GM23338 (cell line): ENCODE measurements around the gene BTN1A1. TPM values are rescaled to one million over a fixed set of nuclear protein-coding genes. Genes with fewer than 3 reads are reported as not detected.

Experiments used
- ATAC-seq: fragments of 200-7000 bp; cut with Tn5 transposase; 3 replicates; pipeline ENCODE4 v1.9.1; 2020
- DNase-seq: peaks from one replicate; pipeline ENCODE4 v3.0.0-alpha.2; 2015; ENCODE audit warnings: low spot score
- H2AFZ ChIP-seq: fragments of 200-600 bp; sonication (generic); 2 replicates; pipeline ENCODE4 v1.8.0; 2016; ENCODE audit warnings: antibody characterized with exemption, mild to moderate bottlenecking, moderate library complexity
- H3F3A ChIP-seq: fragments of 200-600 bp; sonication (generic); replicated peaks from 2 replicates; pipeline ENCODE4 v1.8.0; 2017; ENCODE audit warnings: antibody characterized with exemption, mixed run types, low read depth
- H3K27ac ChIP-seq: fragments of 200-600 bp; sonication (generic); 2 replicates; pipeline ENCODE4 v1.6.1; 2016; ENCODE audit warnings: low read depth
- H3K27me3 ChIP-seq: fragments of 200-600 bp; sonication (generic); 2 replicates; pipeline ENCODE4 v1.8.0; 2016; ENCODE audit warnings: mild to moderate bottlenecking, mixed run types, moderate library complexity; ENCODE audit not compliant: insufficient read depth
- H3K36me3 ChIP-seq: fragments of 200-600 bp; sonication (generic); 2 replicates; pipeline ENCODE4 v1.8.0; 2016; ENCODE audit warnings: mild to moderate bottlenecking; ENCODE audit not compliant: insufficient read depth
- H3K4me1 ChIP-seq: fragments of 200-600 bp; sonication (generic); 2 replicates; pipeline ENCODE4 v1.8.0; 2016; ENCODE audit warnings: mild to moderate bottlenecking, moderate library complexity; ENCODE audit not compliant: insufficient read depth
- H3K4me2 ChIP-seq: fragments of 200-600 bp; sonication (generic); 2 replicates; pipeline ENCODE4 v1.7.1; 2017; ENCODE audit warnings: mixed run types
- H3K4me3 ChIP-seq: fragments of 200-600 bp; sonication (generic); 2 replicates; pipeline ENCODE4 v1.6.1; 2016; ENCODE audit warnings: mixed run types
- H3K79me2 ChIP-seq: fragments of 200-600 bp; sonication (generic); replicated peaks from 2 replicates; pipeline ENCODE4 v1.8.0; 2017; ENCODE audit warnings: mild to moderate bottlenecking; ENCODE audit not compliant: insufficient read depth
- H3K9me2 ChIP-seq: fragments of 200-600 bp; sonication (generic); 2 replicates; pipeline ENCODE4 v1.8.0; 2017; ENCODE audit not compliant: insufficient read depth
- H4K20me1 ChIP-seq: fragments of 200-600 bp; sonication (generic); replicated peaks from 2 replicates; pipeline ENCODE4 v1.8.0; 2017; ENCODE audit warnings: mild to moderate bottlenecking; ENCODE audit not compliant: insufficient read depth
- H3K27ac Mint-ChIP-seq: 2 replicates; pipeline ENCODE4 v1.8.0; 2020; ENCODE audit warnings: inconsistent platforms, mild to moderate bottlenecking, moderate library complexity, mixed read lengths
- H3K27me3 Mint-ChIP-seq: 3 replicates; pipeline ENCODE4 v1.8.0; 2022; ENCODE audit warnings: low read depth, mild to moderate bottlenecking, moderate library complexity, mixed read lengths, inconsistent platforms; ENCODE audit not compliant: insufficient read depth, poor library complexity
- H3K36me3 Mint-ChIP-seq: 3 replicates; pipeline ENCODE4 v1.8.0; 2021; ENCODE audit warnings: low read depth, mild to moderate bottlenecking, inconsistent platforms, moderate library complexity, mixed read lengths
- H3K4me1 Mint-ChIP-seq: 3 replicates; pipeline ENCODE4 v1.8.0; 2020; ENCODE audit warnings: mild to moderate bottlenecking, inconsistent platforms, mixed read lengths
- H3K4me3 Mint-ChIP-seq: 3 replicates; pipeline ENCODE4 v1.8.0; 2021; ENCODE audit warnings: moderate library complexity, mild to moderate bottlenecking, inconsistent platforms, mixed read lengths
- H3K9me3 Mint-ChIP-seq: 3 replicates; pipeline ENCODE4 v1.8.0; 2020; ENCODE audit warnings: moderate library complexity, mild to moderate bottlenecking, inconsistent platforms, mixed read lengths
- CREB1 ChIP-seq: fragments of 250-450 bp; sonication (Bioruptor Pico); IDR thresholded peaks from 2 replicates; pipeline ENCODE4 v1.5.0; 2020; ENCODE audit warnings: low read depth, mild to moderate bottlenecking, moderate library complexity
- ETS1 ChIP-seq: IDR thresholded peaks from 2 replicates; pipeline ENCODE4 v1.6.1; 2016; ENCODE audit warnings: antibody characterized with exemption
- EZH2 ChIP-seq: fragments of 200-600 bp; sonication (generic); IDR thresholded peaks from one replicate; pipeline ENCODE4 v1.8.0; 2017; ENCODE audit warnings: antibody characterized with exemption, mild to moderate bottlenecking, low read depth; ENCODE audit not compliant: unreplicated experiment
- EZH2phosphoT487 ChIP-seq: fragments of 200-600 bp; sonication (generic); IDR thresholded peaks from one replicate; pipeline ENCODE4 v1.8.1; 2018; ENCODE audit warnings: antibody characterized with exemption; ENCODE audit not compliant: unreplicated experiment
- POLR2AphosphoS5 ChIP-seq: IDR thresholded peaks from 2 replicates; pipeline ENCODE4 v1.6.1; 2016; ENCODE audit warnings: antibody characterized with exemption, low read depth
- REST ChIP-seq: IDR thresholded peaks from one replicate; pipeline ENCODE4 v1.6.1; 2018; ENCODE audit warnings: antibody characterized with exemption; ENCODE audit not compliant: unreplicated experiment
- STAT1 ChIP-seq: IDR thresholded peaks from one replicate; pipeline ENCODE4 v1.6.1; 2016; ENCODE audit warnings: antibody characterized with exemption; ENCODE audit not compliant: unreplicated experiment
- ZNF114 ChIP-seq: fragments of 250-450 bp; sonication (Bioruptor Pico); IDR thresholded peaks from 2 replicates; pipeline ENCODE4 v1.5.0; 2020; ENCODE audit warnings: mild to moderate bottlenecking, moderate library complexity
- ZNF462 ChIP-seq: fragments of 250-450 bp; sonication (Bioruptor Pico); IDR thresholded peaks from 2 replicates; pipeline ENCODE4 v1.5.0; 2020; ENCODE audit warnings: mild to moderate bottlenecking, moderate library complexity
- polyA plus RNA-seq: library from polyadenylated mRNA; unstranded; fragments of >200 nt; fragmentation: Nextera tagmentation; extraction: Ambion mirVana; gene quantifications from 2 replicates; pipeline ENCODE4 v1.2.1, GENCODE V29; 2016
- total RNA-seq: library from RNA; depleted of rRNA; stranded (reverse); fragments of >200 nt; shearing (Covaris generic); gene quantifications from 2 replicates; pipeline ENCODE4 v1.2.3, GENCODE V29; 2014
- TF ChIP-seq, protein P1 (sequence below), 2 experiments: fragments of 200-600 bp in 1 of 2; sonication (generic) in 1 of 2; conservative IDR thresholded peaks; 2 replicates each; pipeline versions ENCODE4 v1.5.1 to v1.6.1; 2016 to 2017; ENCODE audit warnings: antibody characterized with exemption in 2 of 2, low read depth in 2 of 2, mild to moderate bottlenecking in 2 of 2, moderate library complexity in 1 of 2

The BTN1A1 gene
- total and polyA plus RNA-seq, 2 experiments from 2014 or later = 0.13 to 0.38 TPM

GRCh38 chr6:26478985-26479278 lies 21.2 kb upstream of the BTN1A1 start:
- Histone ChIP-seq H3K27me3 (no peaks in the 10 kb centered on the region), H3K36me3 (no peaks in the 10 kb centered on the region), H3K4me1 (peaks cover 25% of the 10 kb centered on the region), H3K9me2 (no peaks in the 10 kb centered on the region), H2AFZ (no peak overlapping the region), H4K20me1 (no peaks in the 10 kb centered on the region), H3K4me3 (no peak overlapping the region), H3K79me2 (no peaks in the 10 kb centered on the region), H3F3A (no peaks in the 10 kb centered on the region), H3K4me2 (no peak overlapping the region), H3K27ac (no peak overlapping the region)
- Mint-ChIP-seq H3K4me3 (no peak overlapping the region), H3K27ac (no peak overlapping the region), H3K27me3 (peaks cover 15% of the 10 kb centered on the region), H3K4me1 (peaks cover 26% of the 10 kb centered on the region), H3K36me3 (no peaks in the 10 kb centered on the region), H3K9me3 (peaks cover 11% of the 10 kb centered on the region)
- no peak for ATAC-seq
- DNase-seq = no peak
- TF ChIP-seq ZNF114 (CRISPR knock-in tag) = no peak
- no peak for TF ChIP-seq ZNF462 (CRISPR knock-in tag)
- no peak for TF ChIP-seq EZH2
- TF ChIP-seq ETS1 = no peak
- no peak for TF ChIP-seq CREB1 (CRISPR knock-in tag)

- Mint-ChIP-seq H3K9me3 (peaks cover 11% of the 10 kb centered on the region), H3K36me3 (no peaks in the 10 kb centered on the region), H3K27me3 (peaks cover 9% of the 10 kb centered on the region), H3K4me3 (no peak overlapping the region), H3K27ac (no peak overlapping the region), H3K4me1 (no peaks in the 10 kb centered on the region)
- Histone ChIP-seq H3K4me1 (no peaks in the 10 kb centered on the region), H3K27ac (no peak overlapping the region), H3F3A (no peaks in the 10 kb centered on the region), H4K20me1 (no peaks in the 10 kb centered on the region), H3K79me2 (no peaks in the 10 kb centered on the region), H3K36me3 (no peaks in the 10 kb centered on the region), H3K27me3 (no peaks in the 10 kb centered on the region), H3K4me3 (no peak overlapping the region), H2AFZ (no peak overlapping the region), H3K9me2 (no peaks in the 10 kb centered on the region), H3K4me2 (no peak overlapping the region)
- ATAC-seq (no peak), DNase-seq (no peak)
- no peak for TF ChIP-seq CREB1 (CRISPR knock-in tag)
- no peak for TF ChIP-seq STAT1
- TF ChIP-seq, protein P1, sequence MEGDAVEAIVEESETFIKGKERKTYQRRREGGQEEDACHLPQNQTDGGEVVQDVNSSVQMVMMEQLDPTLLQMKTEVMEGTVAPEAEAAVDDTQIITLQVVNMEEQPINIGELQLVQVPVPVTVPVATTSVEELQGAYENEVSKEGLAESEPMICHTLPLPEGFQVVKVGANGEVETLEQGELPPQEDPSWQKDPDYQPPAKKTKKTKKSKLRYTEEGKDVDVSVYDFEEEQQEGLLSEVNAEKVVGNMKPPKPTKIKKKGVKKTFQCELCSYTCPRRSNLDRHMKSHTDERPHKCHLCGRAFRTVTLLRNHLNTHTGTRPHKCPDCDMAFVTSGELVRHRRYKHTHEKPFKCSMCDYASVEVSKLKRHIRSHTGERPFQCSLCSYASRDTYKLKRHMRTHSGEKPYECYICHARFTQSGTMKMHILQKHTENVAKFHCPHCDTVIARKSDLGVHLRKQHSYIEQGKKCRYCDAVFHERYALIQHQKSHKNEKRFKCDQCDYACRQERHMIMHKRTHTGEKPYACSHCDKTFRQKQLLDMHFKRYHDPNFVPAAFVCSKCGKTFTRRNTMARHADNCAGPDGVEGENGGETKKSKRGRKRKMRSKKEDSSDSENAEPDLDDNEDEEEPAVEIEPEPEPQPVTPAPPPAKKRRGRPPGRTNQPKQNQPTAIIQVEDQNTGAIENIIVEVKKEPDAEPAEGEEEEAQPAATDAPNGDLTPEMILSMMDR (conservative IDR thresholded peaks at IDR 0.05; ENCODE audit: low read depth in 2 of 2) = no peak
- TF ChIP-seq EZH2phosphoT487 = no peak
- no peak for TF ChIP-seq POLR2AphosphoS5
- TF ChIP-seq REST = no peak
- no peak for TF ChIP-seq EZH2
Measured at GRCh38 chr6:26482338-26482737, 17.8 kb upstream of the BTN1A1 start.
